Raji (cell line): Measurements from ENCODE around the gene TSHZ3.

Experiments used
- POLR2A ChIP-seq: IDR thresholded peaks from 2 replicates; pipeline ENCODE4 v1.6.1; 2011; ENCODE audit warnings: low read depth, low read length, control low read depth; ENCODE audit not compliant: insufficient read depth

The TSHZ3 gene

GRCh38 chr19:31370216-31370615 is 21.0 kb upstream of the TSHZ3 start:
- no peak for TF ChIP-seq POLR2A

- no peak for TF ChIP-seq POLR2A
Measured at GRCh38 chr19:31364963-31365362, 15.7 kb upstream of the TSHZ3 start.

GRCh38 chr19:31361728-31362127 is 12.5 kb upstream of the TSHZ3 start:
- no peak for TF ChIP-seq POLR2A

- TF ChIP-seq POLR2A = no peak
Measured at GRCh38 chr19:31357315-31357673, 8.1 kb upstream of the TSHZ3 start.

GRCh38 chr19:31356587-31357314 is 7.5 kb upstream of the TSHZ3 start:
- TF ChIP-seq POLR2A = no peak

- no peak for TF ChIP-seq POLR2A
Measured at GRCh38 chr19:31355665-31356289, 6.5 kb upstream of the TSHZ3 start.

GRCh38 chr19:31354799-31355664 is 5.8 kb upstream of the TSHZ3 start:
- TF ChIP-seq POLR2A = no peak

- no peak for TF ChIP-seq POLR2A
Measured at GRCh38 chr19:31354316-31354715, 5.1 kb upstream of the TSHZ3 start.

- TF ChIP-seq POLR2A = no peak
Measured at GRCh38 chr19:31353833-31354232, 4.6 kb upstream of the TSHZ3 start.

- TF ChIP-seq POLR2A = no peak
Measured at GRCh38 chr19:31352782-31353651, 3.8 kb upstream of the TSHZ3 start.

- TF ChIP-seq POLR2A = no peak
Measured at GRCh38 chr19:31352296-31352781, 3.1 kb upstream of the TSHZ3 start.

GRCh38 chr19:31351855-31352195 is 2.6 kb upstream of the TSHZ3 start:
- no peak for TF ChIP-seq POLR2A

GRCh38 chr19:31351056-31351854 is 2.0 kb upstream of the TSHZ3 start:
- no peak for TF ChIP-seq POLR2A

GRCh38 chr19:31350693-31351055 is 1.4 kb upstream of the TSHZ3 start:
- TF ChIP-seq POLR2A = no peak
